ENCODE measurements around the gene OPCML.

Gene OPCML

DNA sequence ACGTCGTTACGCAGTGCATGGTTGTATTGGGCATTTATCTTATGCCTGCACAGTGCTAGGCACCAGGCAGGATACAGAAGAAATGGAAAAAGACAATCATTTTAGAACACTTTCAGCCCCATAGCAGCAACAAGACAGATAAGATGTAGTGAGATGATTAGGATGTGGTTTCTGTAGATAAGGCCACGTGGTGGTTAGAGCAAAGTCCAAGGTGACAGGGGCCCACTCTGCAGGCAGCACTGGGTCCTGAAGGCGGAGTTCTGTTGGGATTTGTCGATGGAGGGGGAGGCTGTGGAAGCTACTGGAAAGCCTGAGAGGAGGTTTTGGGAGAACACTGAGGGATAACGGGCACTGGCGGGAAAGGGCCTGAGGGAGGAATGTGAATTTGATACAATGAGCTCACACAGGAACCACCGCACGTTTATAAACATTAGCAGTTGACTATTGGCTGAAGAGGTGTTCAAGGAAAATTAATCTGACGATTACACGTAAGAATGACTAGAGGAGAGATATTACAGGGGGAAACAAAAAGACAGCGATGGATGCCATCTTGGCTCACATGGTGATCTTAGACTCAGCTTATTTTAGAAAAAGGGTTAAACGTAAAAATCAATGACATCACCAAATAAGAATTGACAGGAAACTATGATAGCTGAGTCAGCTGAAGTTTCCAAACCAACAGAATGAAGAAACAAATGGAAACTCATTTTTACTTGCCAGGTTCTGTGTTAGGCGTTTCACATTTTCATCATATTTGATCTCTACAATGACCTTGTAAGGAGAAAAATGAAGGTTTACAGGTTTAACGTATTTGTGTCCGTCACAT, 551.0 kb downstream of the OPCML start (continued):
- no peak for TF ChIP-seq ZC3H10 (CRISPR knock-in tag; IDR thresholded peaks at IDR 0.05)
- TF ChIP-seq, protein P1, sequence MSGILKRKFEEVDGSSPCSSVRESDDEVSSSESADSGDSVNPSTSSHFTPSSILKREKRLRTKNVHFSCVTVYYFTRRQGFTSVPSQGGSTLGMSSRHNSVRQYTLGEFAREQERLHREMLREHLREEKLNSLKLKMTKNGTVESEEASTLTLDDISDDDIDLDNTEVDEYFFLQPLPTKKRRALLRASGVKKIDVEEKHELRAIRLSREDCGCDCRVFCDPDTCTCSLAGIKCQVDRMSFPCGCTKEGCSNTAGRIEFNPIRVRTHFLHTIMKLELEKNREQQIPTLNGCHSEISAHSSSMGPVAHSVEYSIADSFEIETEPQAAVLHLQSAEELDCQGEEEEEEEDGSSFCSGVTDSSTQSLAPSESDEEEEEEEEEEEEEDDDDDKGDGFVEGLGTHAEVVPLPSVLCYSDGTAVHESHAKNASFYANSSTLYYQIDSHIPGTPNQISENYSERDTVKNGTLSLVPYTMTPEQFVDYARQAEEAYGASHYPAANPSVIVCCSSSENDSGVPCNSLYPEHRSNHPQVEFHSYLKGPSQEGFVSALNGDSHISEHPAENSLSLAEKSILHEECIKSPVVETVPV (CRISPR knock-in tag; IDR thresholded peaks at IDR 0.05), result no peak
- no peak for TF ChIP-seq SNAI2 (CRISPR knock-in tag; IDR thresholded peaks at IDR 0.05)
- no peak for TF ChIP-seq ZNF565 (CRISPR knock-in tag; conservative IDR thresholded peaks at IDR 0.05; ENCODE audit: low read depth)
- TF ChIP-seq, protein P2, sequence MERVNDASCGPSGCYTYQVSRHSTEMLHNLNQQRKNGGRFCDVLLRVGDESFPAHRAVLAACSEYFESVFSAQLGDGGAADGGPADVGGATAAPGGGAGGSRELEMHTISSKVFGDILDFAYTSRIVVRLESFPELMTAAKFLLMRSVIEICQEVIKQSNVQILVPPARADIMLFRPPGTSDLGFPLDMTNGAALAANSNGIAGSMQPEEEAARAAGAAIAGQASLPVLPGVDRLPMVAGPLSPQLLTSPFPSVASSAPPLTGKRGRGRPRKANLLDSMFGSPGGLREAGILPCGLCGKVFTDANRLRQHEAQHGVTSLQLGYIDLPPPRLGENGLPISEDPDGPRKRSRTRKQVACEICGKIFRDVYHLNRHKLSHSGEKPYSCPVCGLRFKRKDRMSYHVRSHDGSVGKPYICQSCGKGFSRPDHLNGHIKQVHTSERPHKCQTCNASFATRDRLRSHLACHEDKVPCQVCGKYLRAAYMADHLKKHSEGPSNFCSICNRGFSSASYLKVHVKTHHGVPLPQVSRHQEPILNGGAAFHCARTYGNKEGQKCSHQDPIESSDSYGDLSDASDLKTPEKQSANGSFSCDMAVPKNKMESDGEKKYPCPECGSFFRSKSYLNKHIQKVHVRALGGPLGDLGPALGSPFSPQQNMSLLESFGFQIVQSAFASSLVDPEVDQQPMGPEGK (CRISPR knock-in tag; IDR thresholded peaks at IDR 0.05; ENCODE audit: borderline replicate concordance), result no peak
- TF ChIP-seq ESRRG (CRISPR knock-in tag; IDR thresholded peaks at IDR 0.05), result no peak

DNA sequence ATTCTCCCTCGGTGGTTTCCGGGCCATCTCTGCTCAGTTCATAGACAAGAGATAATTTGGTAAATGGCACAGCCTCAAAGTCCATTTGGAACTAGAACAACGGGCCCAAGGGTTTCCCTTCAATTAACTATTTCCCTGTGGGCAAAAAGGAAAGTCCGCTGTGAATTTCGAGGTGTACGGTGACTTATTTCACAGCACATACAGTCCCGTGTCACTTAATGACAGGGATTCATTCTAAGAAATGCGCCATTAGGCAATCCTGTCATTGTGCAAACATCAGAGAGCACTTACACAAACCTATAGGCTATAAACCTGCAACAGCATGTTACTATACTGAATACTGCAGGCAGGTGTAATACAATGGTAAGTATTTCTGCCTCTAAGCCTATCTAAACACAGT, 551.6 kb downstream of the OPCML start:
- TF ChIP-seq, protein P1 (CRISPR knock-in tag; IDR thresholded peaks at IDR 0.05), result no peak
- TF ChIP-seq ZNF70 (CRISPR knock-in tag; IDR thresholded peaks at IDR 0.05), result no peak
- no peak for TF ChIP-seq ESRRG (CRISPR knock-in tag; IDR thresholded peaks at IDR 0.05)
- TF ChIP-seq, protein P3, sequence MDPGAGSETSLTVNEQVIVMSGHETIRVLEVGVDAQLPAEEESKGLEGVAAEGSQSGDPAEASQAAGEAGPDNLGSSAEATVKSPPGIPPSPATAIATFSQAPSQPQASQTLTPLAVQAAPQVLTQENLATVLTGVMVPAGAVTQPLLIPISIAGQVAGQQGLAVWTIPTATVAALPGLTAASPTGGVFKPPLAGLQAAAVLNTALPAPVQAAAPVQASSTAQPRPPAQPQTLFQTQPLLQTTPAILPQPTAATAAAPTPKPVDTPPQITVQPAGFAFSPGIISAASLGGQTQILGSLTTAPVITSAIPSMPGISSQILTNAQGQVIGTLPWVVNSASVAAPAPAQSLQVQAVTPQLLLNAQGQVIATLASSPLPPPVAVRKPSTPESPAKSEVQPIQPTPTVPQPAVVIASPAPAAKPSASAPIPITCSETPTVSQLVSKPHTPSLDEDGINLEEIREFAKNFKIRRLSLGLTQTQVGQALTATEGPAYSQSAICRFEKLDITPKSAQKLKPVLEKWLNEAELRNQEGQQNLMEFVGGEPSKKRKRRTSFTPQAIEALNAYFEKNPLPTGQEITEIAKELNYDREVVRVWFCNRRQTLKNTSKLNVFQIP (CRISPR knock-in tag; IDR thresholded peaks at IDR 0.05; ENCODE audit: borderline replicate concordance, low read depth), result no peak
- no peak for TF ChIP-seq ZNF8 (CRISPR knock-in tag; IDR thresholded peaks at IDR 0.05)
- TF ChIP-seq ZC3H10 (CRISPR knock-in tag; IDR thresholded peaks at IDR 0.05), result no peak
- TF ChIP-seq TCF4 (CRISPR knock-in tag; IDR thresholded peaks at IDR 0.05; ENCODE audit: borderline replicate concordance), result no peak
- no peak for TF ChIP-seq OSR1 (CRISPR knock-in tag; IDR thresholded peaks at IDR 0.05)
- TF ChIP-seq ARNTL (CRISPR knock-in tag; IDR thresholded peaks at IDR 0.05; ENCODE audit: borderline replicate concordance, low read depth), result no peak
- no peak for TF ChIP-seq PPARA (CRISPR knock-in tag; IDR thresholded peaks at IDR 0.05; ENCODE audit: borderline replicate concordance)
- ATAC-seq, result no peak

DNA sequence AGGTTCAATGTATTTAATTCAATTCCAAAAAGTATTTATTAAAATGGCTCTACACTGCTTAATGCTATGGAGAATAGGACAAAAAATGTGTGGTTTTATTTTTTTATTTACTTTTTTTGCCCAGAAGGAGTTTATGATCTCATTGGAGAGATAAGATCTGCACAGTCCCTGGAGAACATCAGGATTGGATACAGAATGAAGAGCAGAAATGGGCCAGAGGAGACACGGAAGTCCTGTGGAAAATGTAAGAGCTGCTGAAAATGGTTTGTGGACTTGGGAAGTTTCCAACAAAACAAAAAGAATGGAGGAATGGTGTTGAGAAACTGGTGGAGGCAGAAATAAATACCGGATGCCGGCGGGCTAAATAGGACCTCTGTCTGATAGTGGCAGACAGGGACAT, 554.6 kb downstream of the OPCML start:
- no peak for TF ChIP-seq PPARA (CRISPR knock-in tag; IDR thresholded peaks at IDR 0.05; ENCODE audit: borderline replicate concordance)
- ATAC-seq, result no peak

DNA sequence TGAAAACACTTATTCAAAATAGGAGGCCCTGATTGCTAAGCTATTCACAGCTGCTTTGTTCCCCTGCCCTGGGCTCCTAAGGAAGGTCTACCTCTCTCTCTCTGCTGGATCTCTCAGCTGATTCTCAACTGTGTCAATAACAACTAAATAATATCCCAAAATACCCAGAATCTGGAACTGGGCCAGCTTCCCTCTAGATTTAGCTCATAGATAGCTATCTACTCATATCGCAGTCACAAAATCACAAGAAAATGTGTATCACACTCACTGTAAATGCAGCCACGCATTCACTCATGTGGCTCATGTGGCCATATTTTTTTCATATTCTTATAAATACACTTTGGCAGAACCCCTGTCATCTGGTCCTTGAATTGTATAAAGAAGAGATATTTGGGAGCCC, 555.1 kb downstream of the OPCML start:
- no peak for TF ChIP-seq ARNTL (CRISPR knock-in tag; IDR thresholded peaks at IDR 0.05; ENCODE audit: borderline replicate concordance, low read depth)
- no peak for TF ChIP-seq BACH2 (CRISPR knock-in tag; IDR thresholded peaks at IDR 0.05; ENCODE audit: borderline replicate concordance)
- TF ChIP-seq ZNF8 (CRISPR knock-in tag; IDR thresholded peaks at IDR 0.05), result no peak
- TF ChIP-seq TCF4 (CRISPR knock-in tag; IDR thresholded peaks at IDR 0.05; ENCODE audit: borderline replicate concordance), result no peak
- TF ChIP-seq CSDC2 (CRISPR knock-in tag; IDR thresholded peaks at IDR 0.05), result no peak
- TF ChIP-seq ZC3H10 (CRISPR knock-in tag; IDR thresholded peaks at IDR 0.05), result no peak
- no peak for TF ChIP-seq ISL1 (CRISPR knock-in tag; IDR thresholded peaks at IDR 0.05)
- TF ChIP-seq SNAI2 (CRISPR knock-in tag; IDR thresholded peaks at IDR 0.05), result no peak
- TF ChIP-seq RARB (CRISPR knock-in tag; IDR thresholded peaks at IDR 0.05), result no peak
- TF ChIP-seq ZFP3 (CRISPR knock-in tag; IDR thresholded peaks at IDR 0.05), result no peak
- TF ChIP-seq, protein P2 (CRISPR knock-in tag; IDR thresholded peaks at IDR 0.05; ENCODE audit: borderline replicate concordance), result no peak
- TF ChIP-seq, protein P1 (CRISPR knock-in tag; IDR thresholded peaks at IDR 0.05), result no peak
- no peak for TF ChIP-seq TOX (CRISPR knock-in tag; IDR thresholded peaks at IDR 0.05; ENCODE audit: borderline replicate concordance)
- no peak for TF ChIP-seq ESRRG (CRISPR knock-in tag; IDR thresholded peaks at IDR 0.05)
- no peak for ATAC-seq

Data from SK-N-SH treated with all-trans-retinoic acid at 6 μM for 48 hours (cell line).